ENCODE results near the gene EIF4E3.

- TF ChIP-seq CTCF (conservative IDR thresholded peaks at IDR 0.05 in 1 of 2, IDR thresholded peaks at IDR 0.05 in 1 of 2; ENCODE audit: low read depth in 1 of 2, low read length in 2 of 2) (no peak), EZH2 (IDR thresholded peaks at IDR 0.05; ENCODE audit: low read length, missing control alignments) (no peak)
Measured at GRCh38 chr3:71759401-71759800, 34.2 kb upstream of the EIF4E3 start.
